ENCODE results near the gene IRX2. TPM values are rescaled to one million over a fixed set of nuclear protein-coding genes. Genes with fewer than 3 reads are reported as not detected.

Gene IRX2
- total RNA-seq, 1 experiment from 2014 or later = 11.4 TPM

- no peak for DNase-seq (ENCODE audit: low read depth)
Observed at GRCh38 chr5:2741956-2742355, 9.5 kb downstream of the IRX2 start.

- no peak for DNase-seq (ENCODE audit: low read depth)
Observed at GRCh38 chr5:2740876-2741555, 10.5 kb downstream of the IRX2 start.

GRCh38 chr5:2740051-2740875, 11.2 kb downstream of the IRX2 start:
- DNase-seq (ENCODE audit: low read depth) = no peak

- no peak for DNase-seq (ENCODE audit: low read depth)
Observed at GRCh38 chr5:2739360-2740050, 12.0 kb downstream of the IRX2 start.

GRCh38 chr5:2738700-2739359, 12.6 kb downstream of the IRX2 start:
- no peak for DNase-seq (ENCODE audit: low read depth)

- DNase-seq (ENCODE audit: low read depth) = no peak
Observed at GRCh38 chr5:2738156-2738699, 13.2 kb downstream of the IRX2 start.

- DNase-seq (ENCODE audit: low read depth) = no peak
Observed at GRCh38 chr5:2737273-2738155, 14.0 kb downstream of the IRX2 start.

GRCh38 chr5:2736872-2737271, 14.6 kb downstream of the IRX2 start:
- DNase-seq (ENCODE audit: low read depth) = no peak

GRCh38 chr5:2735996-2736395, 15.5 kb downstream of the IRX2 start:
- no peak for DNase-seq (ENCODE audit: low read depth)

- DNase-seq (ENCODE audit: low read depth) = no peak
Observed at GRCh38 chr5:2732850-2733249, 18.6 kb downstream of the IRX2 start.

- no peak for DNase-seq (ENCODE audit: low read depth)
Observed at GRCh38 chr5:2732004-2732403, 19.5 kb downstream of the IRX2 start.

GRCh38 chr5:2729189-2729588, 22.3 kb downstream of the IRX2 start:
- DNase-seq (ENCODE audit: low read depth) = no peak

GRCh38 chr5:2727550-2727949, 23.9 kb downstream of the IRX2 start:
- no peak for DNase-seq (ENCODE audit: low read depth)

GRCh38 chr5:2725980-2726765, 25.3 kb downstream of the IRX2 start:
- no peak for DNase-seq (ENCODE audit: low read depth)

- DNase-seq (ENCODE audit: low read depth) = no peak
Observed at GRCh38 chr5:2724831-2725230, 26.6 kb downstream of the IRX2 start.

GRCh38 chr5:2724031-2724581, 27.4 kb downstream of the IRX2 start:
- no peak for DNase-seq (ENCODE audit: low read depth)

GRCh38 chr5:2722901-2723300, 28.6 kb downstream of the IRX2 start:
- DNase-seq (ENCODE audit: low read depth) = no peak

- DNase-seq (ENCODE audit: low read depth) = no peak
Observed at GRCh38 chr5:2721385-2722138, 29.9 kb downstream of the IRX2 start.

GRCh38 chr5:2719332-2719731, 32.1 kb downstream of the IRX2 start:
- no peak for DNase-seq (ENCODE audit: low read depth)
